Measurements from ENCODE around the gene CCDC88C. TPM values are rescaled to one million over a fixed set of nuclear protein-coding genes. Genes with fewer than 3 reads are reported as not detected.

Gene CCDC88C
- total RNA-seq, 1 experiment from 2014 or later, result 57.9 TPM

GRCh38 chr14:91303924-91304229 lies 113.7 kb downstream of the CCDC88C start:
- Histone ChIP-seq H3K4me3 (ENCODE audit: low read length) (no peak overlapping the region), H3K4me2 (ENCODE audit: low read depth, low read length, poor library complexity, severe bottlenecking) (no peak overlapping the region), H3K27me3 (ENCODE audit: low read length) (no peaks in the 10 kb centered on the region), H3K27ac (ENCODE audit: low read length) (no peak overlapping the region), H4K20me1 (ENCODE audit: insufficient read depth, low read depth, low read length) (0 out of 2 replicates have a peak, but pooled peaks cover 6% of the 10 kb centered on the region), H2AFZ (ENCODE audit: low read length) (no peak overlapping the region), H3K9me2 (replicated peaks; ENCODE audit: insufficient read depth, low read length) (no peaks in the 10 kb centered on the region), H3K9me3 (ENCODE audit: low read length) (no peaks in the 10 kb centered on the region), H3K36me3 (ENCODE audit: insufficient read depth, low read length) (peaks cover 27% of the 10 kb centered on the region; the same call in 1 of the 2 replicates), H3K9ac (ENCODE audit: low read length) (no peak overlapping the region), H3K79me2 (ENCODE audit: low read length) (no peaks in the 10 kb centered on the region), H3K4me1 (ENCODE audit: low read length) (peaks cover 4% of the 10 kb centered on the region)
- no peak for DNase-seq

- H3K4me1 ChIP-seq (ENCODE audit: low read length), result peaks cover 4% of the 10 kb centered on the region
- no peak overlapping the region for H3K9ac ChIP-seq (ENCODE audit: low read length)
- H3K79me2 ChIP-seq (ENCODE audit: low read length), result no peaks in the 10 kb centered on the region
- H3K4me3 ChIP-seq (ENCODE audit: low read length), result no peak overlapping the region
- H3K27ac ChIP-seq (ENCODE audit: low read length), result no peak overlapping the region
- no peak overlapping the region for H3K4me2 ChIP-seq (ENCODE audit: low read depth, low read length, poor library complexity, severe bottlenecking)
- no peak overlapping the region for H2AFZ ChIP-seq (ENCODE audit: low read length)
- H4K20me1 ChIP-seq (ENCODE audit: insufficient read depth, low read depth, low read length), result 0 out of 2 replicates have a peak, but pooled peaks cover 6% of the 10 kb centered on the region
- peaks cover 27% of the 10 kb centered on the region; the same call in 1 of the 2 replicates for H3K36me3 ChIP-seq (ENCODE audit: insufficient read depth, low read length)
- H3K9me2 ChIP-seq (replicated peaks; ENCODE audit: insufficient read depth, low read length), result no peaks in the 10 kb centered on the region
- DNase-seq, result peak; percentile 97
- H3K9me3 ChIP-seq (ENCODE audit: low read length), result no peaks in the 10 kb centered on the region
- H3K27me3 ChIP-seq (ENCODE audit: low read length), result no peaks in the 10 kb centered on the region
Observed at GRCh38 chr14:91303091-91303923, 114.3 kb downstream of the CCDC88C start.

- Histone ChIP-seq H3K79me2 (ENCODE audit: low read length) (no peaks in the 10 kb centered on the region), H4K20me1 (ENCODE audit: insufficient read depth, low read depth, low read length) (0 out of 2 replicates have a peak, but pooled peaks cover 6% of the 10 kb centered on the region), H3K9me2 (replicated peaks; ENCODE audit: insufficient read depth, low read length) (no peaks in the 10 kb centered on the region), H3K27me3 (ENCODE audit: low read length) (no peaks in the 10 kb centered on the region), H3K9me3 (ENCODE audit: low read length) (no peaks in the 10 kb centered on the region), H3K9ac (ENCODE audit: low read length) (no peak overlapping the region), H3K4me3 (ENCODE audit: low read length) (no peak overlapping the region), H3K4me1 (ENCODE audit: low read length) (peaks cover 4% of the 10 kb centered on the region), H2AFZ (ENCODE audit: low read length) (no peak overlapping the region), H3K27ac (ENCODE audit: low read length) (no peak overlapping the region), H3K36me3 (ENCODE audit: insufficient read depth, low read length) (peaks cover 23% of the 10 kb centered on the region; the same call in 1 of the 2 replicates), H3K4me2 (ENCODE audit: low read depth, low read length, poor library complexity, severe bottlenecking) (no peak overlapping the region)
- no peak for DNase-seq
Observed at GRCh38 chr14:91302391-91302790, 115.2 kb downstream of the CCDC88C start.

- Histone ChIP-seq H3K27ac (ENCODE audit: low read length) (no peak overlapping the region), H3K79me2 (ENCODE audit: low read length) (no peaks in the 10 kb centered on the region)
Observed at GRCh38 chr14:91300957-91301356, 116.7 kb downstream of the CCDC88C start.

GRCh38 chr14:91300283-91300895 lies 117.2 kb downstream of the CCDC88C start:
- no peak overlapping the region for H3K27ac ChIP-seq (ENCODE audit: low read length)
- H4K20me1 ChIP-seq (ENCODE audit: insufficient read depth, low read depth, low read length), result 0 out of 2 replicates have a peak, but pooled peaks cover 6% of the 10 kb centered on the region
- H3K4me1 ChIP-seq (ENCODE audit: low read length), result peaks cover 4% of the 10 kb centered on the region
- H3K9me3 ChIP-seq (ENCODE audit: low read length), result no peaks in the 10 kb centered on the region
- no peaks in the 10 kb centered on the region for H3K79me2 ChIP-seq (ENCODE audit: low read length)
- H3K36me3 ChIP-seq (ENCODE audit: insufficient read depth, low read length), result peaks cover 20% of the 10 kb centered on the region; the same call in 1 of the 2 replicates
- H3K9ac ChIP-seq (ENCODE audit: low read length), result no peak overlapping the region
- no peak for DNase-seq
- no peaks in the 10 kb centered on the region for H3K27me3 ChIP-seq (ENCODE audit: low read length)
- no peak overlapping the region for H3K4me2 ChIP-seq (ENCODE audit: low read depth, low read length, poor library complexity, severe bottlenecking)
- no peak overlapping the region for H3K4me3 ChIP-seq (ENCODE audit: low read length)
- no peak overlapping the region for H2AFZ ChIP-seq (ENCODE audit: low read length)
- no peaks in the 10 kb centered on the region for H3K9me2 ChIP-seq (replicated peaks; ENCODE audit: insufficient read depth, low read length)

More at GRCh38 chr14:91300957-91301356, 116.7 kb downstream of the CCDC88C start:
- H3K4me3 ChIP-seq (ENCODE audit: low read length), result no peak overlapping the region
- H3K4me1 ChIP-seq (ENCODE audit: low read length), result peaks cover 4% of the 10 kb centered on the region
- H3K9me2 ChIP-seq (replicated peaks; ENCODE audit: insufficient read depth, low read length), result no peaks in the 10 kb centered on the region
- 0 out of 2 replicates have a peak, but pooled peaks cover 6% of the 10 kb centered on the region for H4K20me1 ChIP-seq (ENCODE audit: insufficient read depth, low read depth, low read length)
- H3K36me3 ChIP-seq (ENCODE audit: insufficient read depth, low read length), result peaks cover 25% of the 10 kb centered on the region; the same call in 1 of the 2 replicates
- no peaks in the 10 kb centered on the region for H3K9me3 ChIP-seq (ENCODE audit: low read length)
- no peak overlapping the region for H3K9ac ChIP-seq (ENCODE audit: low read length)
- DNase-seq, result no peak
- H3K27me3 ChIP-seq (ENCODE audit: low read length), result no peaks in the 10 kb centered on the region
- H3K4me2 ChIP-seq (ENCODE audit: low read depth, low read length, poor library complexity, severe bottlenecking), result no peak overlapping the region
- no peak overlapping the region for H2AFZ ChIP-seq (ENCODE audit: low read length)

- H3K4me1 ChIP-seq (ENCODE audit: low read length), result peaks cover 4% of the 10 kb centered on the region
- H4K20me1 ChIP-seq (ENCODE audit: insufficient read depth, low read depth, low read length), result 0 out of 2 replicates have a peak, but pooled peaks cover 6% of the 10 kb centered on the region
- H3K4me3 ChIP-seq (ENCODE audit: low read length), result no peak overlapping the region
- H3K27me3 ChIP-seq (ENCODE audit: low read length), result no peaks in the 10 kb centered on the region
- H3K4me2 ChIP-seq (ENCODE audit: low read depth, low read length, poor library complexity, severe bottlenecking), result no peak overlapping the region
- H3K9me3 ChIP-seq (ENCODE audit: low read length), result no peaks in the 10 kb centered on the region
- DNase-seq, result no peak
- no peak overlapping the region for H2AFZ ChIP-seq (ENCODE audit: low read length)
- no peak overlapping the region for H3K27ac ChIP-seq (ENCODE audit: low read length)
- no peak overlapping the region for H3K9ac ChIP-seq (ENCODE audit: low read length)
- H3K36me3 ChIP-seq (ENCODE audit: insufficient read depth, low read length), result peaks cover 18% of the 10 kb centered on the region; the same call in 1 of the 2 replicates
- H3K79me2 ChIP-seq (ENCODE audit: low read length), result no peaks in the 10 kb centered on the region
- no peaks in the 10 kb centered on the region for H3K9me2 ChIP-seq (replicated peaks; ENCODE audit: insufficient read depth, low read length)
Observed at GRCh38 chr14:91299121-91300115, 118.2 kb downstream of the CCDC88C start.

GRCh38 chr14:91298576-91298975 lies 119.0 kb downstream of the CCDC88C start:
- Histone ChIP-seq H3K27me3 (ENCODE audit: low read length) (no peaks in the 10 kb centered on the region), H2AFZ (ENCODE audit: low read length) (no peak overlapping the region), H3K4me3 (ENCODE audit: low read length) (no peak overlapping the region), H3K27ac (ENCODE audit: low read length) (no peak overlapping the region), H3K9me3 (ENCODE audit: low read length) (no peaks in the 10 kb centered on the region), H3K79me2 (ENCODE audit: low read length) (no peaks in the 10 kb centered on the region), H3K36me3 (ENCODE audit: insufficient read depth, low read length) (peaks cover 25% of the 10 kb centered on the region; the same call in 1 of the 2 replicates), H4K20me1 (ENCODE audit: insufficient read depth, low read depth, low read length) (0 out of 2 replicates have a peak, but pooled peaks cover 6% of the 10 kb centered on the region), H3K4me1 (ENCODE audit: low read length) (peaks cover 4% of the 10 kb centered on the region), H3K9ac (ENCODE audit: low read length) (no peak overlapping the region), H3K4me2 (ENCODE audit: low read depth, low read length, poor library complexity, severe bottlenecking) (no peak overlapping the region), H3K9me2 (replicated peaks; ENCODE audit: insufficient read depth, low read length) (no peaks in the 10 kb centered on the region)
- no peak for DNase-seq

Measured in Karpas-422 (cell line).